GM06990 (cell line): Measurements from ENCODE around the gene LRRC8C.

Source experiments
- DNase-seq: peaks from one replicate; pipeline ENCODE4 v3.0.0-alpha.2; 2011; ENCODE audit not compliant: insufficient read length; ENCODE audit errors: extremely low read depth
- H3K27me3 ChIP-seq: replicated peaks from 2 replicates; pipeline ENCODE4 v1.6.0; 2011; ENCODE audit warnings: low read length; ENCODE audit not compliant: control insufficient read depth, insufficient read depth
- H3K36me3 ChIP-seq: 2 replicates; pipeline ENCODE4 v1.5.1; 2011; ENCODE audit warnings: low read length; ENCODE audit not compliant: control insufficient read depth, insufficient read depth
- H3K4me3 ChIP-seq: replicated peaks from 2 replicates; pipeline ENCODE4 v1.5.1; 2011; ENCODE audit warnings: low read depth, mild to moderate bottlenecking, control low read depth, low read length
- CTCF ChIP-seq: IDR thresholded peaks from 2 replicates; pipeline ENCODE4 v1.5.1; 2011; ENCODE audit warnings: low read length, control low read depth, mild to moderate bottlenecking, inconsistent platforms; ENCODE audit not compliant: insufficient read depth, poor library complexity, severe bottlenecking

LRRC8C gene

DNA sequence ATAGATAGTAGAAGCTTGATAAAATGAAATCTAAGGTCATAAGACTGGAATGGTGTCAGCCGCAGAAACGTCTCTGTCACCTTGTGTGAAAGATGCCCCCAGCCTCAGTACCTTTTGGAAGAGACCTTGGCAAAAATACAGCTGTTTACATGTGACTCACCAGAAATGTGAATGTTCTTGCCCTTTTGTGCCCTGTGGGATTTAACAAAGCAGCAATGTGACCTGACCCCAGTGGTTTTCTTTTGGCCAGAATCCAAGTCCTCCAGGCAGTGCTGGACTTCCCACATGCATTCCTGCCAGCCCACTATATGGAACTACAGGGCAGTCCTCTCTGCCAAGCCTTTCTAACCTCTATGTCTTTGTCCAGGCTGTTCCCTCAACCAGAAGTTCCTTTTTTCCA lies 27.2 kb upstream of the LRRC8C start:
- no peaks in the 10 kb centered on the region for H3K27me3 ChIP-seq
- no peak for TF ChIP-seq CTCF
- no peak for DNase-seq
- no peaks in the 10 kb centered on the region for H3K36me3 ChIP-seq
- H3K4me3 ChIP-seq, result no peak overlapping the region

DNA sequence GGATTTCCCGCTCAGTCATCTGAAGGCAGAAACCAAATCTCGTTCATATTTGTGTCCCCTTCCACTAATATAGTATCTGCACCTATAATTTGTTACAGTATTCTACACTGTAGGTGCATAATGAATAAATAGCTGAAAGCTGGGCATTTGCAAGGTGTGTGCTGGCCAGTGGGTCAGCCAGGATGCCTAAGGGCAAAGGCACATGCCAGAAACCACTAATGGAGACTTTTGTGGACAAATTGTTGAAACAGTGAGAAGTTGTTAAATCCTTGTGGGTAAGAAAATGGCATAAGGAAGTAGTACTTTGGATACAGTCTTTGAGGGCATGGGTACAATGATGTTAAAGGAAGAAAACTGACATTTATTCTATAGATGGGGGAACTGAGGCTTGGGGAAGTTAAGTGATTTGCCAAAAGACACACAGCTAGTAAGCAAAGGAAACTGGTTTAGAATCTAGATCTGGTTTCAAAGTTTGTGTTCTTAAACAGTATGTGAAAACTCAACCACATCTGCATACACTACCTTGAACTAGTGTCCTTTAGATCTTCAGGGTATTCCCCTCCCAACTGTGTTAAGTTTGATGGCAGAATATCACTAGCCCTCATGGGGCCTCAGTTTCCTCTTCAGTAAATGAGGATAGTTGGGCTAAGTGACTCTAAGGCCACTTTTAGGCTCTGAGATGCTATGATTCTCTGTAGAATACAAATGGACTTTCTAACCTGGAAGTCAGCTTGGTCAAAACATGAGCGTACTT lies 26.5 kb upstream of the LRRC8C start:
- Histone ChIP-seq H3K27me3 (no peaks in the 10 kb centered on the region), H3K4me3 (no peak overlapping the region), H3K36me3 (no peaks in the 10 kb centered on the region)
- no peak for TF ChIP-seq CTCF
- DNase-seq, result no peak

DNA sequence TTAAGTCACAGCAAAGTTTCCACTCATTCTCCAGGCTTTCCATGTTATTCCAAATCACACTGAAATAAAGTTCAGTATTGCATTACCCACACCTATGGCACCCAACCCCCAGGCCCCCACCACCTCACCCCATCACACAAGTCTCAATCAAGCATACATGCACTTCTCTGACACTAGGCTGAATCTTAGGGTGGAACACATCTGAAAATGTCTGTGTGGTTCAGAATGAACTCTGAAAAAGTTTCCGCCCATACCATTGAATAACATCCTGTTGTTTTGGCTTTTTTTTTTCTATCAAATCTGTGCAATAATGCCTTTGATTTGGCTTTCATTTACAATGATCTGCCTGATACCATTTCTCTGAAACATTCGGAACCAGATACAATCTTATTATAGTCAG lies 25.8 kb upstream of the LRRC8C start:
- no peak overlapping the region for H3K4me3 ChIP-seq
- DNase-seq, result no peak
- TF ChIP-seq CTCF, result no peak
- no peaks in the 10 kb centered on the region for H3K36me3 ChIP-seq
- H3K27me3 ChIP-seq, result no peaks in the 10 kb centered on the region

DNA sequence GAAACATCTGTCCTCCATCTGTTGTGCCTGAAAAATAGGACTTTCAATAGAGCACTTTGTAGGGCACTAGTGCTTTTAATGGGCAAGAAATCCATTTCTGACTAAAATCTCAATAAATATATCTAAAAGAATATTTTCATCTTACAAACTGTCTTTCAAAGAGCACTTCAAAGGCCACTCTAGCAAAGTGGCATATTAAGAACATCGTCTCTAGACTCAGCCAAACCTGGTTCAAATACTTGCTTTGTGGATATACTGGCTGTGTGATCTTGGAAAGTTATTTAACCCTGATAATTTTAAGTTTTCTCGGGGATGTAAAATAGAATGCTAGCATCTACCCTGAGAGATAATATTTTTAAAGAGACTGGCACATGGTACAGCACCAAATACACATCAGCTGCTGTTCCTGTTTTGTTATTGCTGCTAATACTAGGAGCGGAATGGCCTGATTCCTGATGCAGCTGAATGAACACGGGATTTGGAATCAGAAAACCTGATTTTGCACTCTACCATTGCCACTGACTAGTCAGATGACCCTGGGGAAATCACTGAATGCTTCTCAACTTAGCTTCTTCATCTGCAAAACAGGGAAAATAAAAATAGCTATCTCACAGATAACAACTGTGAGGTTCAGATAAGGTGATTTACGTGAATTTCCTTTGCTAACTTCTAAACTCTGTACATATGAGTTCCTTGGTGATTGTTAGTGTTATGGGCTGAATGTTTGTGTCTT lies 25.2 kb upstream of the LRRC8C start:
- DNase-seq, result no peak
- no peak overlapping the region for H3K4me3 ChIP-seq
- H3K36me3 ChIP-seq, result no peaks in the 10 kb centered on the region
- H3K27me3 ChIP-seq, result no peaks in the 10 kb centered on the region
- no peak for TF ChIP-seq CTCF

- Histone ChIP-seq H3K36me3 (no peaks in the 10 kb centered on the region), H3K4me3 (no peak overlapping the region), H3K27me3 (no peaks in the 10 kb centered on the region)
- DNase-seq, result no peak
- TF ChIP-seq CTCF, result no peak
Observed at GRCh38 chr1:89608319-89608983, 24.5 kb upstream of the LRRC8C start.
